AG09319 (cell line): ENCODE results near the gene CSN3.

Experiments used
- DNase-seq: peaks from one replicate; pipeline ENCODE4 v3.0.0-alpha.2; 2010; ENCODE audit warnings: low read depth; ENCODE audit errors: extremely low read depth
- TF ChIP-seq, protein P1 (sequence below): IDR thresholded peaks from 2 replicates; pipeline ENCODE4 v1.5.1; 2011; ENCODE audit warnings: low read depth, mild to moderate bottlenecking, inconsistent platforms, low read length, moderate library complexity

CSN3 gene

DNA sequence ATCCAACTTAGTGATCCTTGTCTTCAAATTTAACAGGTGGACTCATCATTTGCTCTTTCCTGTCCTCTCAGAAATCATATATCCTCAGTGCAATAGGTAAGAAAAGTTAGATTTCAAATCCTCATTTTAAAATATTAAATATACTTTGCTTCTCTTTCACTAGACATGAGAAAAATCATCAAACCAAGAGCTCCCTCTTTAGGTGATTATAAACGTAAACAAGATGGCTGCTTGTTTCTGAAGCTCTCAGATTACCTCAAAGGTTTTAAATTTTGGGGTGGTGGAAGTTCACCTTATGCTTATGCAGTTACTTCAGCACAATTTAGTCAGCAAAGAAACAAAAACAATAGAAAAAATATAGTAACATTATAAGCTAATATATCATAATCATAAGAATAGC is 27.3 kb downstream of the CSN3 start:
- DNase-seq, result no peak
- TF ChIP-seq, protein P1, sequence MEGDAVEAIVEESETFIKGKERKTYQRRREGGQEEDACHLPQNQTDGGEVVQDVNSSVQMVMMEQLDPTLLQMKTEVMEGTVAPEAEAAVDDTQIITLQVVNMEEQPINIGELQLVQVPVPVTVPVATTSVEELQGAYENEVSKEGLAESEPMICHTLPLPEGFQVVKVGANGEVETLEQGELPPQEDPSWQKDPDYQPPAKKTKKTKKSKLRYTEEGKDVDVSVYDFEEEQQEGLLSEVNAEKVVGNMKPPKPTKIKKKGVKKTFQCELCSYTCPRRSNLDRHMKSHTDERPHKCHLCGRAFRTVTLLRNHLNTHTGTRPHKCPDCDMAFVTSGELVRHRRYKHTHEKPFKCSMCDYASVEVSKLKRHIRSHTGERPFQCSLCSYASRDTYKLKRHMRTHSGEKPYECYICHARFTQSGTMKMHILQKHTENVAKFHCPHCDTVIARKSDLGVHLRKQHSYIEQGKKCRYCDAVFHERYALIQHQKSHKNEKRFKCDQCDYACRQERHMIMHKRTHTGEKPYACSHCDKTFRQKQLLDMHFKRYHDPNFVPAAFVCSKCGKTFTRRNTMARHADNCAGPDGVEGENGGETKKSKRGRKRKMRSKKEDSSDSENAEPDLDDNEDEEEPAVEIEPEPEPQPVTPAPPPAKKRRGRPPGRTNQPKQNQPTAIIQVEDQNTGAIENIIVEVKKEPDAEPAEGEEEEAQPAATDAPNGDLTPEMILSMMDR, result no peak

DNA sequence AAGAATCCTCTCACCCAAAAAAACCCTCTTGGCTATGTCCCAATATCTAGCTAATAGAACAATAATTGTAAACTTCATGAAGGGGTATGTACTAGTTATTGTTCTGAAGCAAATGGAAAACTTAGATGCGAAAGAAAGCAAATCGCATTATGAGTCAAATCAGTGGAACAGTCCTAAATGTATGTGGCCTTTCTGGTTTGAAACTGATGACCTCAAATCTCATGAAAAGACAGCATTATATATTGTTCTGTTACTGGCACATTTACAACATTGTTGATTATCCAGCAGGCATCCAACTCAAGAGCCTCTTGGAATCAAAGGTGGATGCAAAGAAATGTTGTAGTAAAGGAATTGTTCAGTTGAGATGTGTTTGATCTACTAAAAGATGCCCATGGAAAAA is 34.7 kb downstream of the CSN3 start:
- DNase-seq, result no peak
- TF ChIP-seq, protein P1, result no peak

DNA sequence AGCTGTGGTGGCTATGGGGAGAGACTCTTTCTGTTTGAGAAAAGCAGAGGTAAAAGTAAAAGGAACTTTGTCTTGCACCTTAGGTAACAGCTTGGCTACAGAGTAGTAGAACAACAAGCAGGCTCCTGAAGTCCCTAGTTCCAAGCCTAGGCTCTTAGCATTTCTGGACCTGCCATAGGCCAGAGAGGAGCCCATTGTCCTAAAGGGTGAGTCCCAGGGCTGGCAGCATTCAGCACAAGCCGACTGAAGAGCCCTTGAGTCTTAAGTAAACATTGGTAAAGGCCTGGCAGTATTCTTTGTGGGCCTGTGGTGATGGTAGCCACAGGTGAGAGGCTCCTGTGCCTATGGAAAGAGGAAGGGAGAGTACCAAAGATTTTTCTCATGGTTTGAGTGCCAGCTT is 38.2 kb downstream of the CSN3 start:
- TF ChIP-seq, protein P1, result no peak
- no peak for DNase-seq

DNA sequence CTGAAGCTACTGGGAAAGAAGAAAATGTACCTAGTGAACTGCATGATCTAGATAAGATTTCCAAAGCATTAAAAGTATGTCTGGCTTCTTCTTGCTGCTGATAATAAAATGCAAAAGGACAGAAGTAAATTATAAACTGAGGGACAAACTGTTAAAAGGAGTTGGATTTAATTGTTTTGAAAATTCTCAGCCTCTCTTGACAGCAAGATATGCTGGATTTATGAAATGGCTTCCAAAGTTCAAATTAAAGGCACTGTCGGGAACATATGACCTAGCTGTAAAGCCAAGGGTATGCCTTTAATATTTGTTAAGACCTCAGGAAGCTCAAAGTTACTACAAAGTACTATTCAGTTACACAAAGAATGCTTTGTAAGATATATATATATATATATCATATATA is 46.3 kb downstream of the CSN3 start:
- DNase-seq, result no peak

DNA sequence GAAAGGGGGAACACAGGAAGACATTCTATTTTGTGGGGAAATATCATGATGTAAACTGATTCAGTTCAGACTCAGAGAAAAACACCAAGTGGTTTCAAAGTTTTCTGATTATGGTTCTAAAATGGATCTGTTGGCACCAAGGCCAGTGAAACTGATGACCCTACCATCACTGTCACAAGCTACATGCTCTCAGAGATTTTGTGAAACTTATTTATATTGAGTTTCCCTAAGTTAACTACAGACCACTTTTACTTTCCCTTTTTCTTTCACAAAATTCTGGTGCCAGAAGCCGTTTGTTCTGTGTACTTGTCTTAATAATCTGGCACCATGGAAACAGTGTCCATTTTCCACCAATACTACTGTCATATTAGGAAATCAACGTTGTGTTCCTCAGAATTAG is 48.9 kb downstream of the CSN3 start:
- TF ChIP-seq, protein P1, result no peak
- DNase-seq, result no peak

More for the DNA sequence above, 46.3 kb downstream of the CSN3 start:
- TF ChIP-seq, protein P1, result no peak

DNA sequence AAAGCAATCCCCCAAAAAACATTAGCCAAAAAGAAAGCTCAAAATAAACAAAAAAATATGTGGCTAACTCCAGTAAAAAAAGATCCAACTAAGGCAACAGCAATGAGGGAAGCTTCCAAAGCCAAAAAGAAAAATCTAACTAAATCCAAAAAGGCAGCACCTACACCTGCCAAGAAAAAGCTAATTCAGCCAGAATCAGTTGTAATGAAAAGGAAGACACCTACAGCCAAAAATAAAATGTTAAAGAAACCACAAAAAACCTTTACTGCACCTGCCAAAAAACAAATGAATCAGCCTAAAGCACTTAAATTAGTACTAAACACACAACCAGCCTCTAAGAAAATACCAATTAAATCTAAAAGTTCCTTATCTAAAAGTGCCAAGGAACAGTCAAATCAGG is 55.2 kb downstream of the CSN3 start:
- DNase-seq, result no peak
- TF ChIP-seq, protein P1, result no peak

DNA sequence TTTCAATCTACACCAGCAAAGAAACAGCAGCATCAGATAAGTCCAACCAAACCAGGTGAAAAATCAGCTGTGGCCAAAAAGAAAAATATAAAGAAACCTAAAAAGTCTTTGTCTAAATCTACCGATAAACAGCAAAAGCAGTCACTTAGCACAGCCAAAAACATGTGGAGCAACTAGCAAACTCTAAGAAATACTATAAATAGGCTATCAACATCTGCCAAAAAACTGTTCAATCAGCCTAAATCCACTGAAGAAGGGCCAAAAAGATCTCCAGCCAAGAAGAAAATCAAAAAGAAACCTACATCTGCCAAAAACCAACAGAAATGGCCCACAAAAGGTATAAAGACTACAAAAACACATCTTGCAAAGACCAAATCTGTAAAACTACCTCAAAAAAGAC is 55.7 kb downstream of the CSN3 start:
- no peak for DNase-seq
- TF ChIP-seq, protein P1, result no peak
